ENCODE results near the gene DNAJC22.
"Not testable (repeated sequence)": the region's sequence is repeated elsewhere in the genome, so short reads cannot be mapped to it uniquely, and the experiment has no call there.

DNAJC22 gene

DNA sequence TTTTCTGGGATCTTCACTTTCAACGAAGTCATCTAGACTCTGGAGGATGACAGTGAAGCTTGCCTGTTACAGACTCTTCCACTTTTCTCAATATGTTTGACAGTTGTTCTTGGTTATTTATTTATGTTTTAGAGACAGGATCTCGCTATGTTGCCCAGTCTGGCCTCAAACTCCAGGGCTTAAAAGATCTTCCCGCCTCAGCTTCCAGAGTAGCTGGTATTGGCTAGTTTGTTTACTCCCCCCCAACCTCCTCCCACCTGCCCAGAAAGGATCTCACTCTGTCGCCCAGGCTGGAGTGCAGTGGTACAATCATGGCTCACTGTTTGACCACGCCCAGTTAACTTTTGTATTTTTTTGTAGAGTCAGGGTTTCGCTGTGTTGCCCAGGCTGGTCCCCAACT, 23.9 kb downstream of the DNAJC22 start:
- no peak for DNase-seq (ENCODE audit: low read depth, low spot score)

DNA sequence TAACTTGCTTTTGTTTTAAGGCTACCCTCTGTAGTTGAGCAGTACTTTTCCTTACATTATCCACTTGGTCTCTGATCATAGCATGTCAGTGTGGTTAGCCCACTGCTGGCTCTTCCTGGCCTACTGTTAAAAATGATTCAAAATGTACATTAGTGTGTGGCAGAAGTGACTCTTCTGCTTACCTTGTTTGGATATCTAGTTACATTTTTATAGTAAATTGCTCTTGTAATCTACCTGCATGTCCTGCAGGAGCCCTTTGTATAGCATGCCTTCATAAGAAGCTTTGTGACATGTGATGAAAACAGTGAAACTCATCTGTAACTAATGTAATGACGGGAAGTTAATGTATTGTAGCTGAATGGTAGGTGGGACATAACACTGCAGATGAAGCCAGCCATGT, 28.7 kb downstream of the DNAJC22 start:
- DNase-seq (ENCODE audit: low read depth, low spot score): no peak

DNA sequence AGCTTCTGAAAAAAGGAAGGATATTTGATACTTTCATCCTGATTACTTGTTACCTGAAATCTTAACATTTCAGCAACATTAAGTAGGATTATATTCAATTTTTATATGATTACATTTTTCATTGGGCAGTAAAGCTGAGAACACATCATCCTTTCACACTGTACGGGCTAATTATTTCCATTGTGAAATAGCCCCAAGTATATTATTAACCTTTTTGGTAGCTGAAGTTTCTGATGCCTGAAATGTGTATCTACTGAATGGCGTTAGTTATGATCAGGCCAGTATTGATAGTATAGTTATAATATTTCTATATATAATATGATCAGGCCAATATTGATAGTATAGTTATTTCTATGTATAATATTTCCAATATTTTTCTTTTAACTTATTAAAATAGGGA, 30.7 kb downstream of the DNAJC22 start:
- DNase-seq (ENCODE audit: low read depth, low spot score): no peak

DNA sequence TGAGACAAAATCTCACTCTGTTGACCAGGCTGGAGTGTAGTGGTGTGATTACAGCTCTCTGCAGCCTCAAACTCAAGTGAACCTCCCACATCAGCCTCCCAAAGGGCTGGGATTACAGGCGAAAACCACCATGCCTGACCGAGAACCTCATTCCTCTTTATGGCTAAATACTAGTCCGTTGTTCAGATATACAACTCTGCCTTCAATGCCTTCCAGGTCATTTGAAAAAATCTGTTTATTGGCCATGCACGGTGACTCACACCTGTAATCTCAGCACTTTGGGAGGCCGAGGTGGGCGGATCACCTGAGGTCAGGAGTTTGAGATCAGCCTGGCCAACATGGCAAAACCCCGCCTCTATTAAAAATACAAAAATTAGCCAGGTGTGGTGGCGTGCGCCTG, 33.5 kb downstream of the DNAJC22 start:
- DNase-seq (ENCODE audit: low read depth, low spot score): not testable (repeated sequence)

DNA sequence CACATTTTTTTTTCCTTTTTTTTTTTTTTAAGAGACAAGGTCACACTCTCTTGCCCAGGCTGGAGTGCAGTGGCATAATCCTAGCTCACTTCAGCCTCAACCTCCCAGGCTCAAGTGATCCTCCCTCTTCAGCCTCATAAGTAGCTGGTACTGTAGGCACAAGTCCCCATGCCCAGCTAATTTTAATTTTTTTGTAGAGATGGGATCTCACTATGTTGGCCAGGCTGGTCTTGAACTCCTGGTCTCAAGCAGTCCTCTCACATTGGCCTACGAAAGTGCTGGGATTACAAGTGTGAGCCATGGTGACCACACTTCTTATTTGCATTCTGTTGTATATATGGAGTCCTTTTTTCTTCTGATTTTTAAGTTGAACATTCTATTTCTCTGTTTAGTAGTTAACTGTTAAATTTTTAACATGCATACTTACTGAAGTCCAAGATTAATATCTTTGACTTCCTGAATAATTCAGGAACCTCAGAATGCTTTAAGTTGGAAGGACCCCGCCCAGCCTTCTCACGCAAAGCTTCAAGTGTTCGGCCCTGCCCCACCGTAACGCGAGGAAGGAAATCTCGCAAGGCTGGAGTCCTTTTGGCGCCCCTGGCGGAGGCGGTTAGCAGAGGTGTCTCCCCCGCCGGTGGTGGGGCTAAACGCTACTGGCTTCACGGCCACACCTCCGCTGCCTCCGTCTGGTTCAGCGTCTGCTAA, 42.1 kb downstream of the DNAJC22 start:
- DNase-seq (ENCODE audit: low read depth, low spot score): no peak

DNA sequence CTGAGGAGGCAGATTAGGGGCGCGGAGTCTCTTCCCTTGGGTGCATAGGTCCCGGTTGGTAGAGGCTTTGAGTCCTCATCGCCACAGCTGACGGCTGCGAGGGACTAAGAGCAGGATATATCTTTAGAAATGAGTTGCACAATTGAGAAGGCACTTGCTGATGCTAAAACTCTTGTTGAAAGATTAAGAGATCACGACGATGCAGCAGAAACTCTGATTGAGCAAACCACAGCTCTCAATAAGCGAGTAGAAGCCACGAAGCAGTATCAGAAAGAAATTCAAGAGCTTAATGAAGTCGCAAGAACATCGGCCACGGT, 42.7 kb downstream of the DNAJC22 start:
- DNase-seq (ENCODE audit: low read depth, low spot score): no peak

DNA sequence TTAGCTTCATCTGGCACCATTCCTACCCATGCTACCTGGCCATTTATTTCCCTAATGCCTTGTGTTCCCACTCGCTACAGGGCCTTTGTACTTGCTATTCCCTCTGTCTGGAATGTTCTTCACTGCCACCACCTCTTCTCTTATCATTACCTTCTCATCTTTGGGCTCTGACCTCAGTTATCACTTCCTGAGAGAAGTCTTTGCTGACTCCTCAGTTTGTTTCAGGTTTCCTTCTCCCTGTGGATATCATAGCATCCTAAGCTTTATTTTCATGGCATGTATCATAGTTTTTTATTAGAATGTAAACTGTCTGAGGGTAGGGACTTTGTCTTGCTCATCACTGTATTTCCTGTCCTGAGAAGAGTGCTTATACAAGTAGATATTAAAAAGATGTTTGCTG, 50.3 kb downstream of the DNAJC22 start:
- DNase-seq (ENCODE audit: low read depth, low spot score): no peak

DNA sequence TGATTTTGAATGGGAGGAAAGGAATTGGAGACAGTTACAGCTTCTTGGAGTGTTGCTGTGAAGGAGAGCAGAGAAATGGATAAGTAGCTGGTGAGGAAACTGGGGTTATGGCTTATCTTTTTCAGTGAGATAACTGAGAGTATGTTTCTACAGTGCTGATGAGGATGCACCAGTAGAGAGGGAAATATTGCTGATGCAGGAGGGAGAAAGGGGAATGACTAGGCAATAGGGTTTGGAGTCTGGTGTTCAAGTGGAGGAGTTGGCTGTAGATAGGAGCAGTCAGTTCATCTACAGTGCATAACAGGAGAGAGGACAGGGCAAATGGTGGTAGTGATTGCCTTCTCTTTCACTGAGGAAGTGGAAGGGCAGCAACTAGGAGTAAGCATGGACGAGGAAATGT, 53.6 kb downstream of the DNAJC22 start:
- DNase-seq (ENCODE audit: low read depth, low spot score): no peak

Measured in brain pericyte (primary cell).